Ovary (tissue), 9 donors: ENCODE results near the gene ATG5. TPM values are rescaled to one million over a fixed set of nuclear protein-coding genes. Genes with fewer than 3 reads are reported as not detected.

ENCODE experiments used
- DNase-seq, 5 donors: peaks; one replicate each; pipeline ENCODE4 v3.0.0-alpha.2; 2019 to 2020
- H3K27ac ChIP-seq, 2 donors: fragments of 200-600 bp; one replicate each; pipeline versions ENCODE4 v1.5.1 to v1.8.0; 2019 to 2022
- H3K27me3 ChIP-seq: fragments of 200-600 bp; one replicate; pipeline ENCODE4 v1.8.0; 2022
- H3K36me3 ChIP-seq: fragments of 200-600 bp; sonication (generic); one replicate; pipeline ENCODE4 v1.5.1; 2019
- H3K4me1 ChIP-seq: one replicate; pipeline ENCODE4 v1.8.1; 2013; ENCODE audit warnings: mild to moderate bottlenecking, moderate library complexity; ENCODE audit not compliant: insufficient read depth
- H3K4me3 ChIP-seq: fragments of 200-600 bp; sonication (generic); one replicate; pipeline ENCODE4 v1.5.1; 2017
- H3K9me3 ChIP-seq, 2 donors: fragments of 200-600 bp in 1 of 2; sonication (generic) in 1 of 2; one replicate each; pipeline versions ENCODE4 v1.5.1 to v1.8.1; 2013 to 2019; ENCODE audit warnings: mild to moderate bottlenecking in 1 of 2, moderate library complexity in 1 of 2
- CTCF ChIP-seq, 3 donors: fragments of 450-650 bp in 2 of 3; fragments of 200-600 bp in 1 of 3; IDR thresholded peaks; one replicate each; pipeline versions ENCODE4 v1.5.1 to v1.8.0; 2016 to 2022; ENCODE audit warnings: antibody characterized with exemption in 3 of 3, mild to moderate bottlenecking in 1 of 3
- EP300 ChIP-seq: sonication (generic); formaldehyde crosslinking; IDR thresholded peaks from one replicate; pipeline ENCODE4 v1.6.1; 2017; ENCODE audit warnings: antibody characterized with exemption
- POLR2A ChIP-seq: fragments of 450-650 bp; IDR thresholded peaks from one replicate; pipeline ENCODE4 v1.6.1; 2017; ENCODE audit warnings: antibody characterized with exemption, mild to moderate bottlenecking, moderate library complexity
- WGBS, 3 donors: extraction: QIAGEN DNeasy Blood & Tissue Kit in 1 of 3; methylation state at CpG; one replicate each; pipeline versions ENCODE4 v1.1.5 to v1.1.7; 2013 to 2017; 5-methylcytosine and 5-hydroxymethylcytosine counted together
- intact Hi-C, 4 donors: fragments of 100-400 bp; cut with DNase I; formaldehyde crosslinking; loops; one replicate each; pipeline versions ENCODE4 v1.11.0 to v1.15.1; 2022 to 2023
- polyA plus RNA-seq, 2 donors: library from polyadenylated mRNA; stranded (reverse); fragments of 200-250 nt in 1 of 2; fragments of 350-450 nt in 1 of 2; fragmentation: Illumina TruSeq in 1 of 2; extraction: RNeasy Lipid Tissue Mini Kit (QIAGEN cat#74804) in 1 of 2; gene quantifications; one replicate each; pipeline ENCODE4 v1.2.3, GENCODE V29; 2013 to 2014
- total RNA-seq, 7 donors: library from RNA; depleted of rRNA in 2 of 7; stranded (reverse); fragments of >200 nt in 2 of 7; fragmentation: NEBNext Ultra II Directional in 3 of 7; extraction: Animal tissue kit (Norgen Biotek cat#: 25700) in 3 of 7; gene quantifications; one replicate each; pipeline versions ENCODE4 v1.1.0 to v1.2.4, GENCODE V29; 2016 to 2023
- donor health status: DM: no; HTN: no; CAD: no; lungs with moderate emphysema.
- donor health status: DM: no; HTN: no; CAD: no.
- donor health status: Bipolar disorder and iron deficiency.
- donor health status: DM: yes; HTN: yes; CAD: no.
- donor health status: DM: no; HTN: no; CAD: no.
- donor health status: DM: yes; HTN: yes; CAD: no.

Gene ATG5
- total and polyA plus RNA-seq, 9 donors: 17.3 to 35.2 (median 28.3) TPM

GRCh38 chr6:106186172-106186571 lies 139.4 kb downstream of the ATG5 start:
- no peak overlapping the region for H3K27ac ChIP-seq
- H3K4me1 ChIP-seq: no peaks in the 10 kb centered on the region
- TF ChIP-seq EP300 (no peak), CTCF (IDR thresholded peaks at IDR 0.05) (no peak), POLR2A (no peak)
- no peaks in the 10 kb centered on the region for H3K9me3 ChIP-seq
- H3K27me3 ChIP-seq: no peaks in the 10 kb centered on the region
- intact Hi-C loops: no loop called here
- H3K4me3 ChIP-seq: no peak overlapping the region
- WGBS, 3 donors: 94 to 96% (median 94%) methylated on average over 3 of the region's 3 CpGs
- no peaks in the 10 kb centered on the region for H3K36me3 ChIP-seq
- no peak for DNase-seq

GRCh38 chr6:106185615-106186014 lies 139.9 kb downstream of the ATG5 start:
- Histone ChIP-seq H3K9me3 (no peaks in the 10 kb centered on the region), H3K4me3 (no peak overlapping the region), H3K4me1 (no peaks in the 10 kb centered on the region), H3K27me3 (no peaks in the 10 kb centered on the region), H3K27ac (no peak overlapping the region), H3K36me3 (no peaks in the 10 kb centered on the region)
- DNase-seq: no peak
- intact Hi-C loops: no loop called here
- WGBS, 3 donors: 95 to 98% (median 98%) methylated on average over 2 of the region's 2 CpGs
- TF ChIP-seq EP300 (no peak), CTCF (IDR thresholded peaks at IDR 0.05) (no peak), POLR2A (no peak)

- intact Hi-C loops: no loop called here
- Histone ChIP-seq H3K27ac (no peak overlapping the region), H3K4me1 (no peaks in the 10 kb centered on the region), H3K9me3 (no peaks in the 10 kb centered on the region), H3K36me3 (no peaks in the 10 kb centered on the region), H3K27me3 (no peaks in the 10 kb centered on the region), H3K4me3 (no peak overlapping the region)
- no peak for DNase-seq
- 95 to 99% (median 96%) methylated on average over 3 of the region's 3 CpGs for WGBS, 3 donors
- no peak for TF ChIP-seq EP300
- TF ChIP-seq CTCF (IDR thresholded peaks at IDR 0.05): no peak
These were observed 140.9 kb downstream of the ATG5 start for GRCh38 chr6:106184629-106185028.

- H3K9me3 ChIP-seq: no peaks in the 10 kb centered on the region
- TF ChIP-seq EP300: no peak
- intact Hi-C loops: no loop called here
- H3K36me3 ChIP-seq: no peaks in the 10 kb centered on the region
- 96 to 98% (median 97%) methylated on average over 1 of the region's 1 CpG for WGBS, 3 donors
- H3K27me3 ChIP-seq: no peaks in the 10 kb centered on the region
- H3K27ac ChIP-seq: no peak overlapping the region
- H3K4me3 ChIP-seq: no peak overlapping the region
- no peak for DNase-seq
- no peaks in the 10 kb centered on the region for H3K4me1 ChIP-seq
These were observed 142.1 kb downstream of the ATG5 start for GRCh38 chr6:106183430-106183829.

- Histone ChIP-seq H3K27me3 (no peaks in the 10 kb centered on the region), H3K4me1 (no peaks in the 10 kb centered on the region), H3K36me3 (no peaks in the 10 kb centered on the region), H3K4me3 (no peak overlapping the region), H3K9me3 (no peaks in the 10 kb centered on the region), H3K27ac (no peak overlapping the region)
- intact Hi-C loops: no loop called here
- WGBS, 3 donors: 93 to 97% (median 97%) methylated on average over 5 of the region's 5 CpGs
- TF ChIP-seq EP300 (no peak), POLR2A (no peak), CTCF (IDR thresholded peaks at IDR 0.05) (no peak)
- no peak for DNase-seq
These were observed 143.1 kb downstream of the ATG5 start for GRCh38 chr6:106182455-106182854.
